ENCODE data around the gene CEMIP.

CEMIP gene

DNA sequence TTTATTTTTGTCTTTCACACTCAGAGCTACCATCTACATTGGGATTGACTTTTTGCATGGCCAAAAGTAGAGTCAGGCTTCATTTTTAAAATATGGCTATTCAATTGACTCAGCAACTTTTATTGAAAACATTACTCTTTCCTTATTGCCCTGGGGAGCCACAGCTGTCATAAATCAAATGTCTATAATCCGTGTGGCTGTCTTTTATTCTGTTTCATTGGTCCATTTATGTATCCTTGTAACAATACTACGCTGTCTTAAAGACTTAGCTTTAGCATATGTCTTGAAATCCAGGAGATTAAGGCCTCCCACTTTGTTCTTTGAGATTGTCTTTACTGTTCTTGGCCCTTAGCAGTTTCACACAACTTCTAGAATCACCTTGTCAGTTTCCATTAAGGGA, 55.2 kb downstream of the CEMIP start:
- Histone ChIP-seq H3K9me3 (no peaks in the 10 kb centered on the region), H3K4me1 (peaks cover 0 to 54% (median 23%) of the 10 kb centered on the region in 4 donors), H3K27ac (peak overlapping the region; percentile 65 to 71), H3K4me3 (no peak overlapping the region), H3K27me3 (no peaks in the 10 kb centered on the region), H3K36me3 (no peaks in the 10 kb centered on the region)
- no peak for DNase-seq
- TF ChIP-seq, protein P1, sequence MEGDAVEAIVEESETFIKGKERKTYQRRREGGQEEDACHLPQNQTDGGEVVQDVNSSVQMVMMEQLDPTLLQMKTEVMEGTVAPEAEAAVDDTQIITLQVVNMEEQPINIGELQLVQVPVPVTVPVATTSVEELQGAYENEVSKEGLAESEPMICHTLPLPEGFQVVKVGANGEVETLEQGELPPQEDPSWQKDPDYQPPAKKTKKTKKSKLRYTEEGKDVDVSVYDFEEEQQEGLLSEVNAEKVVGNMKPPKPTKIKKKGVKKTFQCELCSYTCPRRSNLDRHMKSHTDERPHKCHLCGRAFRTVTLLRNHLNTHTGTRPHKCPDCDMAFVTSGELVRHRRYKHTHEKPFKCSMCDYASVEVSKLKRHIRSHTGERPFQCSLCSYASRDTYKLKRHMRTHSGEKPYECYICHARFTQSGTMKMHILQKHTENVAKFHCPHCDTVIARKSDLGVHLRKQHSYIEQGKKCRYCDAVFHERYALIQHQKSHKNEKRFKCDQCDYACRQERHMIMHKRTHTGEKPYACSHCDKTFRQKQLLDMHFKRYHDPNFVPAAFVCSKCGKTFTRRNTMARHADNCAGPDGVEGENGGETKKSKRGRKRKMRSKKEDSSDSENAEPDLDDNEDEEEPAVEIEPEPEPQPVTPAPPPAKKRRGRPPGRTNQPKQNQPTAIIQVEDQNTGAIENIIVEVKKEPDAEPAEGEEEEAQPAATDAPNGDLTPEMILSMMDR (IDR thresholded peaks at IDR 0.05): no peak
- intact Hi-C loops (cut with DNase I; ENCODE audit: low total_unique reads): no loop called here

DNA sequence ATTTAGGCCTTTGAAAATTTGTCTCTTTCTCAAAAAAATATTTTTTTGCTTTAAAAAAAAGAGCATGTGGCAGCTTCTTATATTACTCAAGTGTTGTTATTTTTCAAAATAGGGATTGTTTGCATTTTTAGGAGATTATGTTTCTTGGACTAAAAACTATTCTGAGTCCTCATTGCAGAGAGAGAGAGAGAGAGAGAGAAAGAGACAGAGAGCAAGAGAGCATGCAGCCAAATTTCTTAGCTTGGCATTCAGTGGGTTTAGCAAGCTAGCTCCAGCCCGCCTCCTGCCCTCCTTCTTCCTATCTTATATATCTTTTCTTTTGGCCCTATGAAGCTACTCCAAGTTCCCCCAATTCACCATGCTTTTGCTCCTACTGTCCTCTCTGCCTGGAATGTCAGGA, 55.7 kb downstream of the CEMIP start:
- Histone ChIP-seq H3K36me3 (no peaks in the 10 kb centered on the region), H3K4me3 (no peak overlapping the region), H3K27ac (peak overlapping the region; percentile 65 to 71), H3K27me3 (no peaks in the 10 kb centered on the region), H3K9me3 (no peaks in the 10 kb centered on the region), H3K4me1 (peaks cover 0 to 59% (median 23%) of the 10 kb centered on the region in 4 donors)
- DNase-seq: no peak
- intact Hi-C loops (cut with DNase I; ENCODE audit: low total_unique reads): no loop called here
- TF ChIP-seq, protein P1 (IDR thresholded peaks at IDR 0.05): no peak

GRCh38 chr15:80835336-80835735, 56.2 kb downstream of the CEMIP start:
- Histone ChIP-seq H3K36me3 (no peaks in the 10 kb centered on the region), H3K4me1 (peaks cover 0 to 63% (median 27%) of the 10 kb centered on the region in 4 donors), H3K9me3 (no peaks in the 10 kb centered on the region), H3K27me3 (no peaks in the 10 kb centered on the region), H3K4me3 (no peak overlapping the region), H3K27ac (peak overlapping the region; percentile 65 to 71)
- intact Hi-C loops (cut with DNase I; ENCODE audit: low total_unique reads): no loop called here
- TF ChIP-seq, protein P1 (IDR thresholded peaks at IDR 0.05): no peak
- no peak for DNase-seq

DNA sequence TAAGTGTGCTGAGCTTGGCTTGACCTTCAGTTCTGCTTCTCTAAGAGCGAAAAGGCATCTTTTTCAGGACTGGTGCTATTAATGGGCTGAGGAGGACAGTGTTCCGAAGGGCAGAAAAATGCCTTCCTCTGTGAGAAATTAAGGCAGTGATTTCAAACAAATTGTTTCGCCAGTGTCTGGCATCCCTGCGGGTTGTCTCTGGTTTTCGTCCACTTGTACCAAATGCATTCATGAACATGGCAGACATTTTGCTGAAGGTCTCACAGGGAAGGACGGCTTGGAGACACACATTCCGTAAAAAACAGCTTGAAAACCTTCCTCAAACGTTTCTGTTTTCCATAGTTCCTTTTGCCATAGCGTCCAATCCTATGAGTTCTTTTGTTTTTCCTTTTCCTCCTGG, 57.1 kb downstream of the CEMIP start:
- no peaks in the 10 kb centered on the region for H3K27me3 ChIP-seq
- no peaks in the 10 kb centered on the region for H3K36me3 ChIP-seq
- no peak for DNase-seq
- intact Hi-C loops (cut with DNase I; ENCODE audit: low total_unique reads): no loop called here
- H3K27ac ChIP-seq: peak overlapping the region; percentile 31 to 71
- H3K4me3 ChIP-seq: no peak overlapping the region
- no peaks in the 10 kb centered on the region for H3K9me3 ChIP-seq
- H3K4me1 ChIP-seq: peaks cover 0 to 69% (median 34%) of the 10 kb centered on the region in 4 donors
- TF ChIP-seq, protein P1 (IDR thresholded peaks at IDR 0.05): no peak

- TF ChIP-seq, protein P1 (IDR thresholded peaks at IDR 0.05): no peak
- DNase-seq: no peak
- Histone ChIP-seq H3K9me3 (no peaks in the 10 kb centered on the region), H3K27ac (peak overlapping the region in 1 of 2 donors; percentile 71), H3K36me3 (no peaks in the 10 kb centered on the region), H3K4me3 (no peak overlapping the region), H3K27me3 (no peaks in the 10 kb centered on the region), H3K4me1 (peaks cover 0 to 61% (median 28%) of the 10 kb centered on the region in 4 donors)
- intact Hi-C loops (cut with DNase I; ENCODE audit: low total_unique reads): no loop called here
Observed at GRCh38 chr15:80837006-80837405, 57.8 kb downstream of the CEMIP start.

DNA sequence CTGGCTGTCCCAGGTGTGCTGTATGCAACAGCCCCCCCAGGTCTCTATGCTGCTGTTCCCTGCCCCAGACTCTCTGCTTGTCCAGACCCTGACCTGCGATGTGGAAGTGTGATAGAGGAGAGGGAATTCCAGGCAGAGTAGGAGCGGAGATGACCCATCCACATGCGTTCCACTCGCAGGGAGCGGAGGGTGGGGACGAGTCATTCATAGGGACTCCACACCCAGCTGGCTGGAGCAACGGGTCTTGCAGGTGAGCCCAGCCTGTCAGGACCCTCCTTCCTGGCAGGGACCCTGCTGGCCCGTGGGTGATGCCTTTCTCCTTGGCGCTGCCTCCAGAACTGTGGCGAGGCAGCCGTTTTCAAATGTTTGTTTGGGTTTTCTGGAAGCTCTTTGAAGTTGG, 58.8 kb downstream of the CEMIP start:
- Histone ChIP-seq H3K27me3 (no peaks in the 10 kb centered on the region), H3K4me3 (no peak overlapping the region), H3K9me3 (no peaks in the 10 kb centered on the region), H3K4me1 (peaks cover 0 to 51% (median 22%) of the 10 kb centered on the region in 4 donors), H3K36me3 (no peaks in the 10 kb centered on the region), H3K27ac (no peak overlapping the region)
- DNase-seq: no peak
- TF ChIP-seq, protein P1 (IDR thresholded peaks at IDR 0.05): no peak
- intact Hi-C loops (cut with DNase I; ENCODE audit: low total_unique reads): no loop called here

Data from tibial artery (tissue), 4 donors.